HFFc6 (cell line): ENCODE data around the gene CUX1. TPM values are rescaled to one million over a fixed set of nuclear protein-coding genes. Genes with fewer than 3 reads are reported as not detected.

ENCODE experiments used
- DNase-seq: peaks from one replicate; pipeline ENCODE4 v3.0.0-alpha.2; 2018
- H3K27ac Mint-ChIP-seq: 2 replicates; pipeline ENCODE4 v1.8.0; 2020; ENCODE audit warnings: mild to moderate bottlenecking, mixed read lengths
- H3K27me3 Mint-ChIP-seq: 2 replicates; pipeline ENCODE4 v1.8.0; 2021; ENCODE audit warnings: mild to moderate bottlenecking, moderate library complexity, mixed read lengths; ENCODE audit not compliant: insufficient read depth
- H3K36me3 Mint-ChIP-seq: 2 replicates; pipeline ENCODE4 v1.8.0; 2021; ENCODE audit warnings: low read depth, mixed read lengths
- H3K4me1 Mint-ChIP-seq: 2 replicates; pipeline ENCODE4 v1.8.0; 2020; ENCODE audit warnings: low read depth, mixed read lengths
- H3K4me3 Mint-ChIP-seq: 2 replicates; pipeline ENCODE4 v1.8.0; 2020; ENCODE audit warnings: mild to moderate bottlenecking, moderate library complexity, mixed read lengths
- H3K9me3 Mint-ChIP-seq: 2 replicates; pipeline ENCODE4 v1.8.0; 2020; ENCODE audit warnings: mild to moderate bottlenecking, mixed read lengths
- total RNA-seq, 6 experiments: library from RNA; stranded (reverse); fragmentation: NEBNext Ultra II Directional; extraction: Animal tissue kit (Norgen Biotek cat#: 25700); gene quantifications; 2 replicates in 1 of 6; 3 replicates in 5 of 6; pipeline ENCODE4 v1.2.3, GENCODE V29; 2021
- TF ChIP-seq, protein P1 (sequence below): fragments of 200-600 bp; sonication (generic); IDR thresholded peaks from 2 replicates; pipeline ENCODE4 v1.5.0; 2021; ENCODE audit warnings: antibody characterized with exemption, mild to moderate bottlenecking

CUX1 gene
- total RNA-seq, 6 experiments from 2014 or later = 46.9 to 64.2 (median 51.6) TPM

GRCh38 chr7:101778026-101778580, 39.3 kb upstream of the CUX1 start:
- no peak overlapping the region for H3K27ac Mint-ChIP-seq
- no peak overlapping the region for H3K4me3 Mint-ChIP-seq
- H3K36me3 Mint-ChIP-seq = no peaks in the 10 kb centered on the region
- no peak for DNase-seq
- peaks cover 50% of the 10 kb centered on the region for H3K27me3 Mint-ChIP-seq
- H3K4me1 Mint-ChIP-seq = no peaks in the 10 kb centered on the region
- no peaks in the 10 kb centered on the region for H3K9me3 Mint-ChIP-seq
- TF ChIP-seq, protein P1, sequence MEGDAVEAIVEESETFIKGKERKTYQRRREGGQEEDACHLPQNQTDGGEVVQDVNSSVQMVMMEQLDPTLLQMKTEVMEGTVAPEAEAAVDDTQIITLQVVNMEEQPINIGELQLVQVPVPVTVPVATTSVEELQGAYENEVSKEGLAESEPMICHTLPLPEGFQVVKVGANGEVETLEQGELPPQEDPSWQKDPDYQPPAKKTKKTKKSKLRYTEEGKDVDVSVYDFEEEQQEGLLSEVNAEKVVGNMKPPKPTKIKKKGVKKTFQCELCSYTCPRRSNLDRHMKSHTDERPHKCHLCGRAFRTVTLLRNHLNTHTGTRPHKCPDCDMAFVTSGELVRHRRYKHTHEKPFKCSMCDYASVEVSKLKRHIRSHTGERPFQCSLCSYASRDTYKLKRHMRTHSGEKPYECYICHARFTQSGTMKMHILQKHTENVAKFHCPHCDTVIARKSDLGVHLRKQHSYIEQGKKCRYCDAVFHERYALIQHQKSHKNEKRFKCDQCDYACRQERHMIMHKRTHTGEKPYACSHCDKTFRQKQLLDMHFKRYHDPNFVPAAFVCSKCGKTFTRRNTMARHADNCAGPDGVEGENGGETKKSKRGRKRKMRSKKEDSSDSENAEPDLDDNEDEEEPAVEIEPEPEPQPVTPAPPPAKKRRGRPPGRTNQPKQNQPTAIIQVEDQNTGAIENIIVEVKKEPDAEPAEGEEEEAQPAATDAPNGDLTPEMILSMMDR = no peak

DNA sequence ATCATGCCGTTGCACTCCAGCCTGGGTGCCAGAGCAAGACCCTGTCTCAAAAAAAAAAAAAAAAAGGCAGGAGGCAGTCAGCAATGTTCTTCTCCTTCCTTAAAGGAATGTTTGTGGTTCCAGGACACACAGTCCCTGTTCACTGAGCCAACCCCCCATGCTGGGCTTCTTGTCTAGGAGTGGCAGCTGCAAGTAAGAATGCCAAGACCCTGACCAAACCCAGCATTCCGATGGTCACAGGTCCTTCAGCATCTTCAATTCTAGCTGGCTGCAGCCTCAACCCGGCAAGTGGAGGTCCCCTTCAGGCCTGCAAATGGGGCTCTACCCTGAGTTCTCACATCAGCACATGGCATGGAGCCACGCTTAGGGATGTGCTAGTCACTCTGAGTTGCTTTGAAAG, 38.2 kb upstream of the CUX1 start:
- no peak for DNase-seq
- peaks cover 53% of the 10 kb centered on the region for H3K27me3 Mint-ChIP-seq
- H3K4me1 Mint-ChIP-seq = peaks cover 1% of the 10 kb centered on the region
- H3K36me3 Mint-ChIP-seq = no peaks in the 10 kb centered on the region
- no peak overlapping the region for H3K27ac Mint-ChIP-seq
- H3K9me3 Mint-ChIP-seq = no peaks in the 10 kb centered on the region
- TF ChIP-seq, protein P1 = no peak
- no peak overlapping the region for H3K4me3 Mint-ChIP-seq

GRCh38 chr7:101780281-101780680, 37.1 kb upstream of the CUX1 start:
- Mint-ChIP-seq H3K36me3 (no peaks in the 10 kb centered on the region), H3K9me3 (no peaks in the 10 kb centered on the region), H3K4me3 (no peak overlapping the region), H3K27ac (no peak overlapping the region), H3K27me3 (peaks cover 51% of the 10 kb centered on the region), H3K4me1 (peaks cover 11% of the 10 kb centered on the region)
- TF ChIP-seq, protein P1 = no peak
- DNase-seq = no peak

DNA sequence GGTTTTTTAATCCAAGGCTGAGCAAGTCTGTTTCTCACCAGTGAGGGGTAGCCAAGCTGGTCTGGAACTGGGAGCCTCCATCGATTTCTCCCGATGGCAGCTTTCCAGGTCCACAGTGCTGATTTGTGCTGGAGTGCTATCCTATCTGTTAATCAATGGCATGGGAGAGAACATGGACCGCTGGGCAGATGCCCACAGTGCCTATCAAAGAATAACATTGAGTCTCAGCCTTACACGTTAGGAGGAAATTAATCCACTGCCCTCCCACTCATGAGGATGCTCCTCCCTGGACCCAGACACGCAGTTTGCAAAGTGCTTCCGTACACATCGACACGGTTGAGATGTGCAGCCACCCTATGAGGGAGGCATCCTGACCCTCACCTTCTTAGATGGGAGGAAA, 36.0 kb upstream of the CUX1 start:
- Mint-ChIP-seq H3K4me3 (no peak overlapping the region), H3K4me1 (peaks cover 11% of the 10 kb centered on the region), H3K27ac (no peak overlapping the region), H3K9me3 (no peaks in the 10 kb centered on the region), H3K27me3 (peaks cover 44% of the 10 kb centered on the region), H3K36me3 (no peaks in the 10 kb centered on the region)
- TF ChIP-seq, protein P1 = no peak
- no peak for DNase-seq

DNA sequence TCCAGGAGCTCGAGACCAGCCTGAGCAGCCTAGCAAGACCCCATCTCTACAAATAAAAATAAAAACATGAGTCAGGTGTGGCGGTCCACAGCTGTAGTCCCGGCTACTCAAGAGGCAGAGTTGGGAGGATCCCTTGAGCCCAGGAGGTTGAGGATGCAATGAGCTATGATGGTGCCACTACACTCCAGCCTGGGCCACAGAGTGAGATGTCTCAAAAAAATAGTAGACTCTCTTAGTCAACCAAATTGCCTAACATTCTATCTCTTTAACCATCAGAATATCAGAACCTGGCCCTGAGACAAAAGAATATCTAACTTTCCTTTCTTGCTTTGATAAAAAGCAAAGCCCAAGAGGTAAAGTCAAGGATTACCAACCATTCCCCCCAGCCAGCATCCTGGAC, 35.0 kb upstream of the CUX1 start:
- Mint-ChIP-seq H3K27me3 (peaks cover 34% of the 10 kb centered on the region), H3K27ac (no peak overlapping the region), H3K9me3 (peaks cover 2% of the 10 kb centered on the region; the same call in 1 of the 2 replicates), H3K4me3 (no peak overlapping the region), H3K36me3 (no peaks in the 10 kb centered on the region), H3K4me1 (peaks cover 11% of the 10 kb centered on the region)
- no peak for DNase-seq
- TF ChIP-seq, protein P1 = no peak

DNA sequence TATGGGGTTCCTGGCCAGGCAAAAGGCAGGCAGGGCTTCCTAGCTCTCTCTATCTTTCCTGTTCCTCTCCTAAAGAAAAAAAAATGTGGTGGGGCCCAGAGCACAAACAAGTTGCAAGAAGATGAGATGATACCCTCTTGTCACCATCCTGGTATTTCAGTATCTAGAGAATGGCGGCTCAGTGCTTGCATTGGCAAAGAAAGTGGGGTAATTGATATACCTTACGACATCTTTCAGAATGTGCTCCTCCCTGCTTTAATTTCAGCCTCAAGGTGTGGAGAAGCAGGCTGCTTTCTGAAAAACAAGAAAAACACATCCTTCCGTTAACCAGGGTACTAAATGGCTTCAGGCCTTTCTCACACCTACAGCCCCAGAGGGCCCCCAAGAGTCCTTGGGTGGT, 34.5 kb upstream of the CUX1 start:
- H3K27ac Mint-ChIP-seq = no peak overlapping the region
- H3K36me3 Mint-ChIP-seq = no peaks in the 10 kb centered on the region
- H3K4me3 Mint-ChIP-seq = no peak overlapping the region
- DNase-seq = no peak
- TF ChIP-seq, protein P1 = no peak
- peaks cover 6% of the 10 kb centered on the region; the same call in 1 of the 2 replicates for H3K9me3 Mint-ChIP-seq
- H3K27me3 Mint-ChIP-seq = peaks cover 31% of the 10 kb centered on the region
- peaks cover 11% of the 10 kb centered on the region for H3K4me1 Mint-ChIP-seq
